ENCODE data around the gene FUZ.
A peak's percentile ranks its signal among the peaks of the same experiment; 100 is the strongest.

The FUZ gene

GRCh38 chr19:49774969-49775368 is 38.1 kb downstream of the FUZ start:
- no peak for DNase-seq

- DNase-seq, result no peak
Measured at GRCh38 chr19:49773663-49774350, 39.3 kb downstream of the FUZ start.

- DNase-seq, result no peak
Measured at GRCh38 chr19:49772850-49773432, 40.2 kb downstream of the FUZ start.

- no peak for DNase-seq
Measured at GRCh38 chr19:49771674-49772139, 41.4 kb downstream of the FUZ start.

- no peak for DNase-seq
Measured at GRCh38 chr19:49770529-49770928, 42.6 kb downstream of the FUZ start.

- DNase-seq, result peak in 1 of 2 experiments; percentile 23
Measured at GRCh38 chr19:49767967-49768581, 45.0 kb downstream of the FUZ start.

- DNase-seq, result no peak
Measured at GRCh38 chr19:49767381-49767780, 45.7 kb downstream of the FUZ start.

- DNase-seq, result no peak
Measured at GRCh38 chr19:49766930-49767299, 46.2 kb downstream of the FUZ start, which contains the start of gene AP2A1. AP2A1 (plus strand) TSS chr19:49767001; CDS start chr19:49767134, 133 bp downstream.

- DNase-seq, result peak; percentile 100
Measured at GRCh38 chr19:49766007-49766929, 46.8 kb downstream of the FUZ start.

- DNase-seq, result no peak
Measured at GRCh38 chr19:49764341-49764740, 48.8 kb downstream of the FUZ start.

GRCh38 chr19:49763230-49763629 is 49.9 kb downstream of the FUZ start, which contains the start of gene TSKS:
TSKS (minus strand) TSS chr19:49763306; CDS start chr19:49763247, 59 bp downstream.
- no peak for DNase-seq

GRCh38 chr19:49761625-49762311 is 51.3 kb downstream of the FUZ start:
- no peak for DNase-seq

GRCh38 chr19:49761249-49761624 is 51.9 kb downstream of the FUZ start:
- DNase-seq, result no peak

- DNase-seq, result no peak
Measured at GRCh38 chr19:49758292-49758691, 54.8 kb downstream of the FUZ start.
